Body of pancreas (tissue), 4 donors: ENCODE data around the gene SMCHD1.

Experiments used
- POLR2A ChIP-seq, 3 donors: fragments of 450-650 bp; IDR thresholded peaks; one replicate each; pipeline ENCODE4 v1.6.1; 2016; ENCODE audit warnings: antibody characterized with exemption in 3 of 3, mild to moderate bottlenecking in 2 of 3
- TF ChIP-seq, protein P1 (sequence below), 7 experiments: fragments of 450-650 bp in 4 of 7; fragments of 200-600 bp in 3 of 7; sonication (generic) in 3 of 7; IDR thresholded peaks; one replicate each; pipeline ENCODE4 v1.5.1; 2016 to 2019; ENCODE audit warnings: antibody characterized with exemption in 7 of 7

DNA sequence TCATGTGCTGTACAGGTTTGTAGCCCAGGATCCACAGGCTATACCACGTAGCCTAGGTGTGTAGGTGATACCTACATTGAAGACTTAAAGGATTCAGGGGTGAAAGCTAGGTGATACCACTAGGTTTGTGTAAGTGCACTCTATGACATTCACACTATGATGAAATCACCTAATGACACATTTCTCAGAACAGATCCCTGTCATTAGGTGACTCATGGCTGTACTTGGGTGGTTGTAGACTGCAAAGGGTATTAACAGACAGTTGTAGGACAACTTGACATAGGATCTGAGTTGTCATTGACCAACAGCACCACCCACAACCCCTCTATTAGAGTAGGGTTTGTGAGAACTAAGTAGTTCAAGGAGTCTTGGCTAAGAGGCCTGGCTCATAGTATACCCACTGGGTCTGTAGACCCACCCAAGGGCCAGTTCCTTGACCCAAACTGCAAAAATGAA, 27.7 kb upstream of the SMCHD1 start:
- no peak for TF ChIP-seq POLR2A (IDR thresholded peaks at IDR 0.05)
- TF ChIP-seq, protein P1, sequence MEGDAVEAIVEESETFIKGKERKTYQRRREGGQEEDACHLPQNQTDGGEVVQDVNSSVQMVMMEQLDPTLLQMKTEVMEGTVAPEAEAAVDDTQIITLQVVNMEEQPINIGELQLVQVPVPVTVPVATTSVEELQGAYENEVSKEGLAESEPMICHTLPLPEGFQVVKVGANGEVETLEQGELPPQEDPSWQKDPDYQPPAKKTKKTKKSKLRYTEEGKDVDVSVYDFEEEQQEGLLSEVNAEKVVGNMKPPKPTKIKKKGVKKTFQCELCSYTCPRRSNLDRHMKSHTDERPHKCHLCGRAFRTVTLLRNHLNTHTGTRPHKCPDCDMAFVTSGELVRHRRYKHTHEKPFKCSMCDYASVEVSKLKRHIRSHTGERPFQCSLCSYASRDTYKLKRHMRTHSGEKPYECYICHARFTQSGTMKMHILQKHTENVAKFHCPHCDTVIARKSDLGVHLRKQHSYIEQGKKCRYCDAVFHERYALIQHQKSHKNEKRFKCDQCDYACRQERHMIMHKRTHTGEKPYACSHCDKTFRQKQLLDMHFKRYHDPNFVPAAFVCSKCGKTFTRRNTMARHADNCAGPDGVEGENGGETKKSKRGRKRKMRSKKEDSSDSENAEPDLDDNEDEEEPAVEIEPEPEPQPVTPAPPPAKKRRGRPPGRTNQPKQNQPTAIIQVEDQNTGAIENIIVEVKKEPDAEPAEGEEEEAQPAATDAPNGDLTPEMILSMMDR (IDR thresholded peaks at IDR 0.05), result no peak
